GM12865 (cell line): Measurements from ENCODE around the gene B3GNT9.

Source experiments
- DNase-seq: peaks from one replicate; pipeline ENCODE4 v3.0.0; 2010; ENCODE audit warnings: low read depth
- H3K4me3 ChIP-seq: 2 replicates; pipeline ENCODE4 v1.5.1; 2011; ENCODE audit warnings: mild to moderate bottlenecking, low read depth, low read length, control low read depth
- TF ChIP-seq, protein P1 (sequence below): IDR thresholded peaks from 2 replicates; pipeline ENCODE4 v1.5.1; 2011; ENCODE audit warnings: low read length, control low read depth, low read depth, inconsistent platforms; ENCODE audit not compliant: insufficient read depth; ENCODE audit errors: missing control alignments

Gene B3GNT9

DNA sequence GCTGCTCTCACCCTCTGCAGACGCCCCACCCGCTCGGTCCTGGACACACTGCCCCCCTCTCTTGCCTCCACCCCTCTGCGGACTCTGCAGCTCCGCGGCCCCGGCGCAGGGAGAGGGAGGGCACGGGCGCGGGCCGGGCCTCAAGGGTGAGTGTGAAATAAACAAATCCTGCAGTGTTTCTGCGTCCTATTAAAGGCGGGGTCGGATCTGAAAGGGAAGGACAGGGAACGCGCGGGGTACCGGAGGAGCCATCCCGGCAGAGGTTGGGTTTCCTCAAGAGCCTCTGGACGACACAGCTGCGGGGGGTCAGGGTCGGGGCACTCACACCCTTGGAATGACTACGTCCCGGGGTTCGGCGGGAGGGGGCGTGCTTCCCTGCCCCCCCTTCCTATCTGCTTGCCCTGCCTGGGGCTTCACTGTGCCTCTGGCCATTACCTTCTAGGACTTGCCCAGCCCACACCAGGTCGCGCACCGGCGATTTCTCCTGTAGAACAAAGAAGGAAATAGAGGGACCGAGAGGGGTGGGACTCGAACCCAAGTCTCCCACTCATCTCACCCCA lies 13.3 kb upstream of the B3GNT9 start:
- peak overlapping the region; percentile 29; the same call in 1 of the 2 replicates for H3K4me3 ChIP-seq
- no peak for DNase-seq

DNA sequence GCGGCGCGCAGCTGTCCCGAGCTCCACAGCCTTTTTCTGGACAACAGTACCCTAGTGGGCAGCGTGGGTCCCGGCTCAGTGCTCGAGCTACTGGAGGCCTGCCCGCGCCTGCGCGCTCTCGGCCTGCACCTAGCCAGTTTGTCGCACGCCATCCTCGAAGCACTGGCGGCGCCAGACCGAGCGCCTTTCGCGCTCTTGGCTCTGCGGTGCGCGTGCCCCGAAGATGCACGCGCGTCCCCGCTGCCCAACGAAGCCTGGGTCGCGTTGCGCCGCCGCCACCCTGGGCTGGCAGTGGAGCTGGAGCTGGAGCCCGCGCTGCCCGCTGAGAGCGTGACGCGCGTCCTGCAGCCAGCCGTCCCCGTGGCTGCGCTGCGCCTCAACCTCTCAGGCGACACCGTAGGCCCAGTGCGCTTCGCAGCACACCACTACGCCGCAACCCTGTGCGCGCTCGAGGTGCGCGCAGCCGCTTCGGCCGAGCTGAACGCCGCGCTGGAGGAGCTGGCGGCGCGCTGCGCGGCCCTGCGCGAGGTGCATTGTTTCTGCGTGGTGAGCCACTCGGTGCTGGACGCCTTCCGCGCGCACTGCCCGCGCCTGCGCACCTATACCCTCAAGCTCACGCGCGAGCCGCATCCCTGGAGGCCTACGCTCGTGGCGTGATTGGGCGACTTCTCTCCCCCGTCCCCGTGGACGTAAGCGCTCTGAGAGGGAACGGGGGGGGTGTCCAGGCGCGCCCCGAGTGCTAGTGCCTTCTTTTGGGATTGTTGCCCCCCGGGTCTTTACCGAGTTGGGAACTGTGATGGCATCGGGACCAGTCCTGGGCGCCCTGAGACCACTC lies 12.6 kb upstream of the B3GNT9 start:
- peak; percentile 73 for DNase-seq
- H3K4me3 ChIP-seq: peak overlapping the region; percentile 39
- TF ChIP-seq, protein P1, sequence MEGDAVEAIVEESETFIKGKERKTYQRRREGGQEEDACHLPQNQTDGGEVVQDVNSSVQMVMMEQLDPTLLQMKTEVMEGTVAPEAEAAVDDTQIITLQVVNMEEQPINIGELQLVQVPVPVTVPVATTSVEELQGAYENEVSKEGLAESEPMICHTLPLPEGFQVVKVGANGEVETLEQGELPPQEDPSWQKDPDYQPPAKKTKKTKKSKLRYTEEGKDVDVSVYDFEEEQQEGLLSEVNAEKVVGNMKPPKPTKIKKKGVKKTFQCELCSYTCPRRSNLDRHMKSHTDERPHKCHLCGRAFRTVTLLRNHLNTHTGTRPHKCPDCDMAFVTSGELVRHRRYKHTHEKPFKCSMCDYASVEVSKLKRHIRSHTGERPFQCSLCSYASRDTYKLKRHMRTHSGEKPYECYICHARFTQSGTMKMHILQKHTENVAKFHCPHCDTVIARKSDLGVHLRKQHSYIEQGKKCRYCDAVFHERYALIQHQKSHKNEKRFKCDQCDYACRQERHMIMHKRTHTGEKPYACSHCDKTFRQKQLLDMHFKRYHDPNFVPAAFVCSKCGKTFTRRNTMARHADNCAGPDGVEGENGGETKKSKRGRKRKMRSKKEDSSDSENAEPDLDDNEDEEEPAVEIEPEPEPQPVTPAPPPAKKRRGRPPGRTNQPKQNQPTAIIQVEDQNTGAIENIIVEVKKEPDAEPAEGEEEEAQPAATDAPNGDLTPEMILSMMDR: no peak

More for the DNA sequence above, 13.3 kb upstream of the B3GNT9 start:
- TF ChIP-seq, protein P1: no peak

DNA sequence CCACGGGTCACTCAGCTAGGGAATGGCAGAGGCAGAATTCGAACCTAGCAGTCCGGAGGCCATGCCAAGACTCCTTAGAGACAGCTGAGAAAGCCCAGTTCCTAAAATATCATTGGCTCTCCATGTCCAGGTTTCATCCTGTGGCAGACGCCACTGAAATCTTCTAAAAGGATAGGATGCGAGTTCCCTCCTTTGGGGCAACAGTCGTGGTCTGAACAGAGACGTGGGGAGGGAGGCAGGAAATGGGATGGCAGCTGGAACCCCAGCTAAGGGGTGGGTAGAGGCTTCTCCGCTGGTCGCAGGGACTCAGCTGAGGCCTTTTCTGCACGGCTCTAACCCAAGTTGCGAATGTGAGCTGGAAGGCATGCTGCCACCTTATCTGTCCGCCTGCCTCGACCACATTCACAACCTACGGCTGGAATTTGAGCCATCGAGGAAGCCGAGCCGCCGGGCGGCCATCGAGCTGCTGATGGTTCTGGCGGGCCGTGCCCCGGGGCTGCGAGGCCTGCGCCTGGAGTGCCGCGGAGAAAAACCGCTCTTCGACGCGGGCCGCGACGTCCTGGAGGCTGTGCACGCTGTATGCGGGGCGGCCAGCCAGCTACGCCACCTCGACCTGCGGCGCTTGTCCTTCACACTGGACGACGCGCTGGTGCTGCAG lies 11.8 kb upstream of the B3GNT9 start:
- DNase-seq: no peak
- TF ChIP-seq, protein P1: no peak
- H3K4me3 ChIP-seq: peak overlapping the region; percentile 39

DNA sequence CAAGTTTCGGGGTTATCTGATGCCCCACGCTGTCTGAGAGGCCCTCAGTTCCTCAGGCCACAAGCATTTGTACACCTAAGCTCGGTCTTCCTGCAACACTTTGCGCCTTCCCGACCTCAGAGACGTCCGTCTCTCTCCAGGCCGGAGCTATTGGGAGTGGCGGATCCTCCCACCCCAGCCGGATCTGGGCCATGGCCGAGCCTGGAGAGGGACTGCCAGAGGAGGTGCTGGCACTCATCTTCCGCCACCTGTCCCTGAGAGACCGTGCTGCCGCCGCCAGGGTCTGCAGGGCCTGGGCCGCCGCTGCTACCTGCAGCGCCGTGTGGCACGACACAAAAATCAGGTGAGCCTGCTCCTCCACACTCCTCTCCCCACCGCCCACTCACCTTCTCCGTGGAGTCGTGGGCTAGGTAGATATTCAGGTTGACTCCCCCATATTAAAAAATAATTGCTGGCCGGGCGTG lies 10.8 kb upstream of the B3GNT9 start:
- TF ChIP-seq, protein P1: no peak
- DNase-seq: no peak
- no peak overlapping the region for H3K4me3 ChIP-seq

DNA sequence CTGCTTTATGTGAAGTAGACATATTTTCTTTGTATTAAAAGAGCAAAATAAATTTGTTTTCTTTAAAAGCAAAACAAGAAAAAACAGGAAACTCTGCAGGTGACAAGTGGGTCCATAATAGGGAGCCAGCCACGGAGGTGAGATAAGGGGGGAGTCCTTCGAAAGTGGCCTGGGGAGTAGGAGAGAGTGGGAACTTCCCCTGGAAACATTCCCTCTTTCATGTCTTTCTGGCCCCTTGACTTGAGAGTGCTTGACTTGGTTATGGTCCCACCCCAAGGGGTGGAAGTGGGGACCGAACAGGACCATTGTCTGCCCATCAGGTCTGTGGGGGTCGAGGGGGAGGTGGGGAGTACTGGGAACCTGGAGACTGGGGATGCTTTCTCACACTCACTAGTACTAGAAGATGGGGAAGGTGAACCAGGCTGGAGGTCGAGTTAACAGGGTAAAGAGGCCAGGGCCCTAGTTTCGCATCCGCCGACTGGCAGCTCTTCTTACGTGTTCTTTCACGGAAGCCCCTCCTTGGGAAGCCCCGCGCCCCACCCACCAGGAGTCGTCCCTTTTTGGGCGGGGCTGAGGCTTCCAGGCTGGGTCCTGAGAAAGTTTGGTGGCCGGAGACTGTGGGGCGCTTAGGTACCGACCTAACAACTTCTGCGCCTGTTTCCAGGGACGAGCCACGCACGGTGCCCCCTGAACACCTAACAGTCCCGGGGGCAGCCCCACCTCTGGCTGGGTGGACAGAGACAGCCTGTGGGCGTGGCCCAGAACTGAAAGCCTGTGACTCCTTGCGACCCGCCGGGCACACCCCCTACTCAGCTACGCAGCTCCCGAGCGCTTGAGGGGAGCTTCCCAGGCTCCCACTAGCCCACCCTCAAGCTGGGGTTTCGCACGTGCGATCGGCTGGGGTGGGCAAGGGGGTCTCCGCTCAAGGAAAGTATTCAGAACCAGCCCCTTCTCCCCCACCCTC lies 8.1 kb upstream of the B3GNT9 start:
- TF ChIP-seq, protein P1: no peak
- DNase-seq: peak; percentile 93
- peak overlapping the region; percentile 99 for H3K4me3 ChIP-seq
